Lower lobe of right lung (tissue), 2 donors: ENCODE measurements around the gene ST3GAL5. TPM values are rescaled to one million over a fixed set of nuclear protein-coding genes. Genes with fewer than 3 reads are reported as not detected.
A peak's percentile ranks its signal among the peaks of the same experiment; 100 is the strongest.

ENCODE experiments used
- ATAC-seq, 2 donors: fragments of 200-7000 bp; cut with Tn5 transposase; one replicate each; pipeline ENCODE4 v1.9.1; 2020 to 2022; ENCODE audit warnings: mild to moderate bottlenecking in 2 of 2, moderate library complexity in 2 of 2
- DNase-seq: peaks from one replicate; pipeline ENCODE4 v3.0.0-alpha.2; 2020
- H3K27ac ChIP-seq: fragments of 200-600 bp; one replicate; pipeline ENCODE4 v1.8.0; 2022
- H3K27me3 ChIP-seq: fragments of 200-600 bp; one replicate; pipeline ENCODE4 v1.8.0; 2022; ENCODE audit warnings: low read depth
- H3K36me3 ChIP-seq: fragments of 200-600 bp; one replicate; pipeline ENCODE4 v1.8.0; 2022; ENCODE audit warnings: mild to moderate bottlenecking
- H3K4me1 ChIP-seq: fragments of 200-600 bp; one replicate; pipeline ENCODE4 v1.8.0; 2022
- H3K4me3 ChIP-seq: fragments of 200-600 bp; one replicate; pipeline ENCODE4 v1.8.0; 2022; ENCODE audit warnings: mild to moderate bottlenecking
- H3K9me3 ChIP-seq: fragments of 200-600 bp; one replicate; pipeline ENCODE4 v1.8.0; 2022
- CTCF ChIP-seq: fragments of 200-600 bp; IDR thresholded peaks from one replicate; pipeline ENCODE4 v1.8.0; 2022; ENCODE audit warnings: antibody characterized with exemption, mild to moderate bottlenecking
- intact Hi-C: fragments of 100-400 bp; cut with DNase I; formaldehyde crosslinking; loops from one replicate; pipeline ENCODE4 v1.11.0; 2022
- total RNA-seq: library from RNA; stranded (reverse); fragmentation: NEBNext Ultra II Directional; extraction: Animal tissue kit (Norgen Biotek cat#: 25700); gene quantifications from one replicate; pipeline ENCODE4 v1.2.1, GENCODE V29; 2021
- donor health status: DM: no; HTN: yes; CAD: no; lungs with severe emphysema.

Gene ST3GAL5
- total RNA-seq, 1 donor from 2014 or later: 72.4 TPM

GRCh38 chr2:85800586-85800985 is 88.2 kb downstream of the ST3GAL5 start:
- TF ChIP-seq CTCF: no peak
- Histone ChIP-seq H3K4me1 (peaks cover 31% of the 10 kb centered on the region), H3K4me3 (no peak overlapping the region), H3K27ac (no peak overlapping the region), H3K36me3 (no peaks in the 10 kb centered on the region), H3K27me3 (no peaks in the 10 kb centered on the region), H3K9me3 (peaks cover 3% of the 10 kb centered on the region)
- DNase-seq (no peak), ATAC-seq (no peak)
- intact Hi-C loops: no loop called here

GRCh38 chr2:85799215-85799956 is 89.4 kb downstream of the ST3GAL5 start:
- peaks cover 38% of the 10 kb centered on the region for H3K4me1 ChIP-seq
- H3K9me3 ChIP-seq: peaks cover 3% of the 10 kb centered on the region
- H3K27me3 ChIP-seq: no peaks in the 10 kb centered on the region
- ATAC-seq (peak in 1 of 2 donors; percentile 33), DNase-seq (no peak)
- TF ChIP-seq CTCF: no peak
- no peaks in the 10 kb centered on the region for H3K36me3 ChIP-seq
- H3K4me3 ChIP-seq: no peak overlapping the region
- H3K27ac ChIP-seq: no peak overlapping the region
- intact Hi-C loops: no loop called here

GRCh38 chr2:85797921-85798320 is 90.9 kb downstream of the ST3GAL5 start:
- ATAC-seq (peak in 1 of 2 donors; percentile 23), DNase-seq (no peak)
- no peak overlapping the region for H3K27ac ChIP-seq
- peaks cover 50% of the 10 kb centered on the region for H3K4me1 ChIP-seq
- intact Hi-C loops: no loop called here
- no peaks in the 10 kb centered on the region for H3K27me3 ChIP-seq
- H3K36me3 ChIP-seq: no peaks in the 10 kb centered on the region
- TF ChIP-seq CTCF: peak; percentile 53
- peaks cover 3% of the 10 kb centered on the region for H3K9me3 ChIP-seq
- no peak overlapping the region for H3K4me3 ChIP-seq

- no peaks in the 10 kb centered on the region for H3K27me3 ChIP-seq
- no peak for ATAC-seq
- H3K27ac ChIP-seq: peak overlapping the region; percentile 51
- TF ChIP-seq CTCF: no peak
- H3K36me3 ChIP-seq: peaks cover under 1% of the 10 kb centered on the region
- H3K4me3 ChIP-seq: no peak overlapping the region
- intact Hi-C loops: no loop called here
- H3K4me1 ChIP-seq: peaks cover 57% of the 10 kb centered on the region
- H3K9me3 ChIP-seq: peaks cover 3% of the 10 kb centered on the region
- DNase-seq: no peak
Measured at GRCh38 chr2:85797263-85797660, 91.5 kb downstream of the ST3GAL5 start.

GRCh38 chr2:85796341-85797262 is 92.2 kb downstream of the ST3GAL5 start:
- peaks cover 7% of the 10 kb centered on the region for H3K36me3 ChIP-seq
- ATAC-seq (peak; percentile 39 to 56), DNase-seq (no peak)
- intact Hi-C loops: no loop called here
- no peak overlapping the region for H3K4me3 ChIP-seq
- TF ChIP-seq CTCF: no peak
- peaks cover 3% of the 10 kb centered on the region for H3K9me3 ChIP-seq
- peaks cover 63% of the 10 kb centered on the region for H3K4me1 ChIP-seq
- H3K27ac ChIP-seq: peak overlapping the region; percentile 51
- no peaks in the 10 kb centered on the region for H3K27me3 ChIP-seq
